Measurements from ENCODE around the gene AGXT2. TPM values are rescaled to one million over a fixed set of nuclear protein-coding genes. Genes with fewer than 3 reads are reported as not detected.

Gene AGXT2, protein sequence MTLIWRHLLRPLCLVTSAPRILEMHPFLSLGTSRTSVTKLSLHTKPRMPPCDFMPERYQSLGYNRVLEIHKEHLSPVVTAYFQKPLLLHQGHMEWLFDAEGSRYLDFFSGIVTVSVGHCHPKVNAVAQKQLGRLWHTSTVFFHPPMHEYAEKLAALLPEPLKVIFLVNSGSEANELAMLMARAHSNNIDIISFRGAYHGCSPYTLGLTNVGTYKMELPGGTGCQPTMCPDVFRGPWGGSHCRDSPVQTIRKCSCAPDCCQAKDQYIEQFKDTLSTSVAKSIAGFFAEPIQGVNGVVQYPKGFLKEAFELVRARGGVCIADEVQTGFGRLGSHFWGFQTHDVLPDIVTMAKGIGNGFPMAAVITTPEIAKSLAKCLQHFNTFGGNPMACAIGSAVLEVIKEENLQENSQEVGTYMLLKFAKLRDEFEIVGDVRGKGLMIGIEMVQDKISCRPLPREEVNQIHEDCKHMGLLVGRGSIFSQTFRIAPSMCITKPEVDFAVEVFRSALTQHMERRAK
- not detected for total RNA-seq

DNA sequence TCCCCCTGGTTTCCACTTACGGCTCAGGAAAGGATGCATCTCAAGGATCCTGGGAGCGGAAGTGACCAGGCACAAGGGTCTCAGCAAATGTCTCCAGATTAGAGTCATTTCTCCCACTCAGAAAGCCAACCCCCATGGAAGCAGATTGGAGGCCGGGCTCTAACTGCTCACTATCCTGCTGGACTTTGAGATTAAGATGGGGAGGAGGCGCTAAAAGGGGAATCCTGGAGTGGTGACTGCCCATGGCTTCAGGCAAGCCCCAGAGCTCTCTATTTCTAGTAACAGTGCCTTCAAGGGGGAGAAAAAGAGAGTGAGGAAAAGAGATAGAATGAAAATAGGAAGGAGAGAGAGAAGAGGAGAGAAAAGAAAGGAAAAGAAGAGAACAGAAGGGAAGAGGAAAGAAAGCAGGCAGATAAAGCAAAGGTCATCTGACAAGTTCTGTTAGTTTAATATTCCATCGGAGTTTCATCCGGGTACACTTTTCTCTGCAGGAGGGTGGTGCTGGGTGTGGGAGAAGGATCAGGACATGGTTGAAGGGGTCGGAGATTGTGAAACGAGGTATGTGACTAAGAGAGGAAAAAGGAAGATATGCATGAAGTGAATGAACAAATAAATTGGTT is at the start of gene AGXT2:
AGXT2 (minus strand) TSS at position 165 of the 620 bp plus-strand sequence; CDS start at position 108, 57 bp downstream.
- TF ChIP-seq, protein P1, sequence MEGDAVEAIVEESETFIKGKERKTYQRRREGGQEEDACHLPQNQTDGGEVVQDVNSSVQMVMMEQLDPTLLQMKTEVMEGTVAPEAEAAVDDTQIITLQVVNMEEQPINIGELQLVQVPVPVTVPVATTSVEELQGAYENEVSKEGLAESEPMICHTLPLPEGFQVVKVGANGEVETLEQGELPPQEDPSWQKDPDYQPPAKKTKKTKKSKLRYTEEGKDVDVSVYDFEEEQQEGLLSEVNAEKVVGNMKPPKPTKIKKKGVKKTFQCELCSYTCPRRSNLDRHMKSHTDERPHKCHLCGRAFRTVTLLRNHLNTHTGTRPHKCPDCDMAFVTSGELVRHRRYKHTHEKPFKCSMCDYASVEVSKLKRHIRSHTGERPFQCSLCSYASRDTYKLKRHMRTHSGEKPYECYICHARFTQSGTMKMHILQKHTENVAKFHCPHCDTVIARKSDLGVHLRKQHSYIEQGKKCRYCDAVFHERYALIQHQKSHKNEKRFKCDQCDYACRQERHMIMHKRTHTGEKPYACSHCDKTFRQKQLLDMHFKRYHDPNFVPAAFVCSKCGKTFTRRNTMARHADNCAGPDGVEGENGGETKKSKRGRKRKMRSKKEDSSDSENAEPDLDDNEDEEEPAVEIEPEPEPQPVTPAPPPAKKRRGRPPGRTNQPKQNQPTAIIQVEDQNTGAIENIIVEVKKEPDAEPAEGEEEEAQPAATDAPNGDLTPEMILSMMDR (IDR thresholded peaks at IDR 0.05; ENCODE audit: low read depth), result no peak

GRCh38 chr5:35096932-35097331 is 49.2 kb upstream of the AGXT2 start:
- TF ChIP-seq, protein P1 (IDR thresholded peaks at IDR 0.05; ENCODE audit: low read depth), result no peak

- TF ChIP-seq, protein P1 (IDR thresholded peaks at IDR 0.05; ENCODE audit: low read depth), result no peak
Measured at GRCh38 chr5:35096216-35096615, 48.5 kb upstream of the AGXT2 start.

DNA sequence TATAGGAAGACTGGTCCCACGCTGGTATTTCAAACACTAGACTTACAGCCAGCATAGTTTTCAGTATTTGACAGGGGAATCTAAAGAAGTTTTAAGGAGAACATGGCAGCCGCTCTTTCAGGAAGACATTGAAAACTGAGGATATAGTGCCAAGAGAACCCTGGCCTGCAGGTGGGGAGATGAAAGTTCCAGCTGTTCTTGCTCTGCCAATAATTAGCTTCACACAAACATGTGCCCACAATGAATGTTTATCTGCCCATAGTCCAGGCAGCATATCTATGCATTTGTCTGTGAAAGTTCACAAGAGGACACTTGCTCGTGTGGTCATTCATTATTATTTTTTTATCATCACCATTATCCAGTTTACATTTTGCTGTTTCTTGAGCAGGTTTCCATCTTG is 47.6 kb upstream of the AGXT2 start:
- TF ChIP-seq, protein P1 (IDR thresholded peaks at IDR 0.05; ENCODE audit: low read depth), result no peak

DNA sequence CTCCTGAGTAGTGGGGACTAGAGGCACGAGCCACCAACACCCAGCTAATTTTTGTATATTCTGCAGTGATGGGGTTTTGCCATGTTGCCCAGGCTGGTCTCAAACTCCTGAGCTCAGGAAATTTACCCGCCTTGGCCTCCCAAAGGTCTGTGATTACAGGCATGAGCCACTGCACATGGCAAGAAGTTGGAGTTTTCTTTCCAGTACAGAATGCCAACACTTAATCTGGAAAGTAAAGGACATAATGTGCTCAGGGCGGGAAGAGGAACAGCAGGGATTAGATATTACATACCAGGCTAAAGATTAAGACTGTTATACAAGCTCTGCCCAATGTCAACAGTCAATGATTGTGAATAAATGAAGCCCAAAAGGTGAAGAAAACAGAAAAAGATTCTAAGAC is 47.2 kb upstream of the AGXT2 start:
- TF ChIP-seq, protein P1 (IDR thresholded peaks at IDR 0.05; ENCODE audit: low read depth), result no peak

DNA sequence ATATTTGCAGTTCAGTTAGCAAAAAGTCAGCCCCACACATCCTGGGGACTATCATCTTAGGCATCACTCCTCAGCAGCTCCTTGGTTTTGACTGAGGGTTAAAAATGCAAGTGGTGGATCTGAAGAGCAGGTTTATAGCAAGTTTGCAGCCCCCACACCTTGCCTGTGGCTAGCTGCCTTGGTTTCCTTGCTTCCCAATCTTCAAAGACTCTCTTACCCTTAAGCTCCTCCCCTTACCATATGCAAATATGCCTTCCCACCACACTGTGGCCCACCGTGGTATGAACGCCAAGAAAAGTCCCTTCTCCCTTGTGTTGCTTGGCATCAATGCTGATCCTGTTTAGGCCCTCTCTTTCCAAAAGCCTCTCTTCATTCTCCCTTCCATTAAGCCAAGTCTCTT is 45.0 kb upstream of the AGXT2 start:
- TF ChIP-seq, protein P1 (IDR thresholded peaks at IDR 0.05; ENCODE audit: low read depth), result no peak

DNA sequence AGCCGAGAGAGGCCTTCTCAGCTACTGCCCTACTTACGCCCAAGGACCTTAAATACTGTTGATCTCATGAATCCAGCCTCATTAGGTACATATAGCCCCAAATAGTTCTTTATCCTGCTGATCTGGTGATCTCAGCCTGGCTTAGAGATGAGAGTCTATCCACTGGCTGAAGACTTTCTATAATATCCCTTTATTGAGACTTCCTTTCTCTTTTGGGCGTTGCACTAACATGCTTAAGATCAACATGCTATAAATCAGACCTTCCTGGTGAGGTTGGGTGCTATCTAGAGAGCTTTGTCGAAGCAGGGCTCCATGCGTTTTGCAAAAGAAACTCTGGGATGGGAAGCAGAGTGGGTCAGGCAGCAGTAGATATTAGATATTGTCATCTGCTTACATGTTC is 44.0 kb upstream of the AGXT2 start:
- TF ChIP-seq, protein P1 (IDR thresholded peaks at IDR 0.05; ENCODE audit: low read depth), result no peak
